Endothelial cell of umbilical vein (primary cell): ENCODE measurements around the gene SLC26A3. TPM values are rescaled to one million over a fixed set of nuclear protein-coding genes. Genes with fewer than 3 reads are reported as not detected.

Experiments
- BruUV-seq: library from RNA; stranded (reverse); fragments of 400-500 nt; replicated peaks from 2 replicates; lab custom pipeline; 2021; lab: Mats Ljungman, UMichigan
- CTCF ChIA-PET: fragments of 300-600, 350-600 bp; sonication (Branson Sonifier 250); formaldehyde crosslinking; loops from one replicate; lab custom pipeline; 2021; ENCODE audit warnings: antibody characterized with exemption, inconsistent platforms; lab: Charles Lee
- POLR2A ChIA-PET: fragments of 300-600, 350-600 bp; sonication (Branson Sonifier 250); formaldehyde crosslinking; loops from one replicate; lab custom pipeline; 2021; ENCODE audit warnings: antibody characterized with exemption, inconsistent platforms; lab: Charles Lee
- DNase-seq: peaks from one replicate; pipeline ENCODE4 v3.0.0-alpha.2; 2011; ENCODE audit warnings: low read depth, low spot score
- FAIRE-seq: peaks from 2 replicates; lab custom pipeline; 2011; peaks lifted over from hg19 to GRCh38; lab: Jason Lieb, UNC
- H2AFZ ChIP-seq: 2 replicates; pipeline ENCODE4 v1.6.0; 2012; ENCODE audit warnings: low read depth, low read length, control low read depth, inconsistent platforms
- H3K27ac ChIP-seq: 2 replicates; pipeline ENCODE4 v1.5.1; 2011; ENCODE audit warnings: low read depth, mild to moderate bottlenecking, control low read depth, low read length, moderate library complexity; ENCODE audit not compliant: insufficient read depth
- H3K27me3 ChIP-seq, 2 experiments: 2 replicates each; pipeline versions ENCODE4 v1.6.0 to v1.6.1; 2011; ENCODE audit warnings: low read length in 2 of 2, mixed read lengths in 1 of 2; ENCODE audit not compliant: control insufficient read depth in 2 of 2, insufficient read depth in 2 of 2
- H3K36me3 ChIP-seq, 2 experiments: 2 replicates in 1 of 2; 3 replicates in 1 of 2; pipeline ENCODE4 v1.5.1; 2011; ENCODE audit warnings: low read length in 2 of 2, mild to moderate bottlenecking in 1 of 2, moderate library complexity in 1 of 2; ENCODE audit not compliant: control insufficient read depth in 2 of 2, insufficient read depth in 2 of 2; ENCODE audit errors: extremely low read depth in 1 of 2
- H3K4me1 ChIP-seq: 3 replicates; pipeline ENCODE4 v1.5.1; 2011; ENCODE audit warnings: mild to moderate bottlenecking, low read length; ENCODE audit not compliant: control insufficient read depth, insufficient read depth; ENCODE audit errors: extremely low read depth
- H3K4me2 ChIP-seq: 2 replicates; pipeline ENCODE4 v1.6.1; 2011; ENCODE audit warnings: low read length, control low read depth, mixed read lengths; ENCODE audit not compliant: insufficient read depth
- H3K4me3 ChIP-seq, 3 experiments: fragments of 200-600 bp in 1 of 3; sonication (generic), shearing (Covaris generic) in 1 of 3; replicated peaks in 1 of 3; 2 replicates each; pipeline ENCODE4 v1.5.1; 2011 to 2016; ENCODE audit warnings: control low read depth in 3 of 3, low read length in 3 of 3, mild to moderate bottlenecking in 2 of 3, inconsistent platforms in 1 of 3, low read depth in 1 of 3, moderate library complexity in 1 of 3; ENCODE audit not compliant: insufficient read depth in 1 of 3
- H3K79me2 ChIP-seq: 2 replicates; pipeline ENCODE4 v1.6.0; 2012; ENCODE audit warnings: low read length, inconsistent platforms; ENCODE audit not compliant: control insufficient read depth, insufficient read depth
- H3K9ac ChIP-seq: replicated peaks from 2 replicates; pipeline ENCODE3; 2011; ENCODE audit warnings: low read length, control low read depth; ENCODE audit not compliant: insufficient read depth; ENCODE audit errors: extremely low read depth
- H3K9me1 ChIP-seq: replicated peaks from 3 replicates; pipeline ENCODE4 v1.6.0; 2011; ENCODE audit warnings: mild to moderate bottlenecking, low read length; ENCODE audit not compliant: control insufficient read depth, insufficient read depth; ENCODE audit errors: extremely low read depth
- H3K9me3 ChIP-seq: replicated peaks from 2 replicates; pipeline ENCODE4 v1.5.1; 2012; ENCODE audit warnings: low read length, inconsistent platforms; ENCODE audit not compliant: control insufficient read depth, insufficient read depth
- H4K20me1 ChIP-seq: replicated peaks from 2 replicates; pipeline ENCODE3; 2011; ENCODE audit warnings: mild to moderate bottlenecking, low read length; ENCODE audit not compliant: control insufficient read depth, insufficient read depth; ENCODE audit errors: extremely low read depth
- CTCF ChIP-seq, 2 donors: IDR thresholded peaks; 1 replicate in 1 of 2; 2 replicates in 1 of 2; pipeline ENCODE4 v1.5.1; 2011; ENCODE audit warnings: low read length in 2 of 2, mild to moderate bottlenecking in 2 of 2, moderate library complexity in 2 of 2, control low read depth in 1 of 2, inconsistent platforms in 1 of 2, low read depth in 1 of 2; ENCODE audit not compliant: insufficient read depth in 1 of 2; ENCODE audit errors: extremely low read depth in 1 of 2
- EZH2 ChIP-seq: IDR thresholded peaks from 2 replicates; pipeline ENCODE4 v1.6.1; 2012; ENCODE audit warnings: borderline replicate concordance, low read depth, mild to moderate bottlenecking, moderate library complexity, low read length, inconsistent platforms; ENCODE audit not compliant: severe bottlenecking
- FOS ChIP-seq: IDR thresholded peaks from 2 replicates; pipeline ENCODE4 v1.6.1; 2011; ENCODE audit warnings: mild to moderate bottlenecking, low read length, moderate library complexity, borderline replicate concordance; ENCODE audit not compliant: insufficient read depth
- GATA2 ChIP-seq: IDR thresholded peaks from 2 replicates; pipeline ENCODE4 v1.7.0; 2011; ENCODE audit warnings: low read depth, mild to moderate bottlenecking, moderate library complexity, mixed read lengths, low read length; ENCODE audit not compliant: insufficient read length, insufficient read depth
- JUN ChIP-seq: IDR thresholded peaks from 2 replicates; pipeline ENCODE4 v1.6.1; 2011; ENCODE audit warnings: borderline replicate concordance, low read depth; ENCODE audit not compliant: insufficient read length, insufficient read depth
- MYC ChIP-seq: IDR thresholded peaks from one replicate; pipeline ENCODE4 v1.6.1; 2011; ENCODE audit warnings: mild to moderate bottlenecking, low read depth, low read length
- POLR2A ChIP-seq: IDR thresholded peaks from 2 replicates; pipeline ENCODE4 v1.6.1; 2012; ENCODE audit warnings: low read depth, mild to moderate bottlenecking, control low read depth, low read length
- POLR2AphosphoS5 ChIP-seq: IDR thresholded peaks from 2 replicates; pipeline ENCODE4 v1.6.1; 2012; ENCODE audit warnings: low read depth, mild to moderate bottlenecking, control low read depth, low read length, moderate library complexity; ENCODE audit not compliant: insufficient read depth
- dilution Hi-C: fragments of 300-500 bp; cut with MboI; formaldehyde crosslinking; loops from one replicate; pipeline ENCODE4 v1.15.0; 2019; ENCODE audit warnings: low sequenced_read_pairs; ENCODE audit not compliant: extremely low pct_ligation_motif_present
- intact Hi-C: fragments of 100-400 bp; cut with micrococcal nuclease; formaldehyde crosslinking; loops from one replicate; pipeline ENCODE4 v1.10.0; 2022
- polyA plus RNA-seq, 4 experiments: library from polyadenylated mRNA; depleted of rRNA in 3 of 4; stranded (reverse) in 3 of 4; unstranded in 1 of 4; fragments of >200 nt; gene quantifications; 2 replicates each; pipeline versions ENCODE4 v1.2.1 to v1.2.3, GENCODE V29; 2011 to 2012; ENCODE audit warnings: missing spikeins in 1 of 4
- total RNA-seq: library from RNA; stranded (reverse); gene quantifications from 2 replicates; pipeline ENCODE4 v1.2.3, GENCODE V29; 2021
- TF ChIP-seq, protein P1 (sequence below): IDR thresholded peaks from 2 replicates; pipeline ENCODE4 v1.6.1; 2011; ENCODE audit not compliant: insufficient read depth, insufficient read length

Gene SLC26A3
- total and polyA plus RNA-seq, 2 donors (not counting 3 experiments of a cell fraction or from before 2014, with no cell fraction given): not detected

- intact Hi-C loops (no loop called here), dilution Hi-C loops (no loop called here)
- H3K4me1 ChIP-seq: peaks cover 5% of the 10 kb centered on the region
- H3K9ac ChIP-seq: no peak overlapping the region
- no peaks in the 10 kb centered on the region for H3K79me2 ChIP-seq
- no peak overlapping the region for H3K27ac ChIP-seq
- POLR2A ChIA-PET: no interaction called here
- no peak for DNase-seq
- H2AFZ ChIP-seq: no peak overlapping the region
- no peak for FAIRE-seq
- no peaks in the 10 kb centered on the region for H3K36me3 ChIP-seq
- no peaks in the 10 kb centered on the region for H3K9me1 ChIP-seq
- TF ChIP-seq FOS: no peak
- TF ChIP-seq MYC: no peak
- TF ChIP-seq JUN: no peak
- TF ChIP-seq EZH2: no peak
- no peak for TF ChIP-seq POLR2AphosphoS5
- no peak for TF ChIP-seq GATA2
- TF ChIP-seq POLR2A: no peak
- TF ChIP-seq CTCF (IDR thresholded peaks at IDR 0.05; ENCODE audit: extremely low read depth in 1 of 2, insufficient read depth in 1 of 2, low read depth in 1 of 2, low read length in 2 of 2): no peak
- TF ChIP-seq, protein P1, sequence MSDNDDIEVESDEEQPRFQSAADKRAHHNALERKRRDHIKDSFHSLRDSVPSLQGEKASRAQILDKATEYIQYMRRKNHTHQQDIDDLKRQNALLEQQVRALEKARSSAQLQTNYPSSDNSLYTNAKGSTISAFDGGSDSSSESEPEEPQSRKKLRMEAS: no peak
- peaks cover 1 to 23% of the 10 kb centered on the region in 2 experiments for H3K27me3 ChIP-seq
- no peaks in the 10 kb centered on the region for H3K9me3 ChIP-seq
- no TSS peak for BruUV-seq
- H3K4me3 ChIP-seq: no peak overlapping the region
- CTCF ChIA-PET: interaction anchor here (0.7 to 1.1 kb wide), 2 partner anchors 36 to 78 kb away, joined by 3 to 4 read pairs; no protein-coding TSS in a partner anchor
- no peaks in the 10 kb centered on the region for H4K20me1 ChIP-seq
- no peak overlapping the region for H3K4me2 ChIP-seq
Observed at GRCh38 chr7:107838816-107839565, 36.0 kb upstream of the SLC26A3 start.
